Hepatocyte (in vitro differentiated cells): ENCODE measurements around the gene SMAD7.

Experiments used
- EZH2phosphoT487 ChIP-seq: fragments of 200-600 bp; sonication (generic); IDR thresholded peaks from one replicate; pipeline ENCODE4 v1.6.1; 2018; ENCODE audit warnings: antibody characterized with exemption, mild to moderate bottlenecking, low read depth, moderate library complexity; ENCODE audit not compliant: unreplicated experiment, severe bottlenecking
- TF ChIP-seq, protein P1 (sequence below): fragments of 200-600 bp; sonication (generic); IDR thresholded peaks from 2 replicates; pipeline ENCODE4 v1.5.1; 2016; ENCODE audit warnings: antibody characterized with exemption, mild to moderate bottlenecking; ENCODE audit not compliant: poor library complexity

DNA sequence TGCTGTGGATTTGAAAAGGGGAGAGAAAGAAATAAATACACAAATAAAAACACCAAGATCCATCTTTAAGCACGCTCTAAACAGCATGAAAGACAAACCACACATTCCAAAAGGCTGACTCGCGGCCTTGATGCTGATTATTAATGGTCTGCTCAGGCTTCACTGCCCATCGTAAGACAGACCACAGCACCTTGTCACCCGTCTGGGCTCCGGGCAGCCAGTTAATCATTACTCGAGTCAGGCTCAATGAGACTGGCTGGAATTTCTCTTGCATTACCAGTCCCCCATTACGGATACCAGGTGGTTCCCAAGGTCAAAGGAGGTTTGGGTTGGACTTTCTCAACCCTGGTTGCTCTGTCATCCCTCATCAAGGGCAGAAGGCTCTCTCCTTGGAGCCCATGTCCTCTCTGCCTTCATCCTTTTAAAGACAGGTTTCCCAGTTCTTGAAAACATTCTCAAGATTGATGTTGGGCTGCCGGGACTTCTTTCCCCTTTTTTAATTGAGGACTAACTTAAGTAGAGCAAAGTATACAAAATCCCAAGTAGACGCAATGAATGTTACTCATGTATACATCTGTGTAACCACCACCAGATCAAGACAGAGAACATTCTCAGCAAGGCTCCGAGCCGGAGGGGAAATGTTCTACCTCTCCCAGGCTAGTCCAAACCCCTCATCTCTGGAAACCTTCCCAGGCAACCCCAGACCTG, 8.1 kb downstream of the SMAD7 start:
- TF ChIP-seq EZH2phosphoT487 = no peak
- TF ChIP-seq, protein P1, sequence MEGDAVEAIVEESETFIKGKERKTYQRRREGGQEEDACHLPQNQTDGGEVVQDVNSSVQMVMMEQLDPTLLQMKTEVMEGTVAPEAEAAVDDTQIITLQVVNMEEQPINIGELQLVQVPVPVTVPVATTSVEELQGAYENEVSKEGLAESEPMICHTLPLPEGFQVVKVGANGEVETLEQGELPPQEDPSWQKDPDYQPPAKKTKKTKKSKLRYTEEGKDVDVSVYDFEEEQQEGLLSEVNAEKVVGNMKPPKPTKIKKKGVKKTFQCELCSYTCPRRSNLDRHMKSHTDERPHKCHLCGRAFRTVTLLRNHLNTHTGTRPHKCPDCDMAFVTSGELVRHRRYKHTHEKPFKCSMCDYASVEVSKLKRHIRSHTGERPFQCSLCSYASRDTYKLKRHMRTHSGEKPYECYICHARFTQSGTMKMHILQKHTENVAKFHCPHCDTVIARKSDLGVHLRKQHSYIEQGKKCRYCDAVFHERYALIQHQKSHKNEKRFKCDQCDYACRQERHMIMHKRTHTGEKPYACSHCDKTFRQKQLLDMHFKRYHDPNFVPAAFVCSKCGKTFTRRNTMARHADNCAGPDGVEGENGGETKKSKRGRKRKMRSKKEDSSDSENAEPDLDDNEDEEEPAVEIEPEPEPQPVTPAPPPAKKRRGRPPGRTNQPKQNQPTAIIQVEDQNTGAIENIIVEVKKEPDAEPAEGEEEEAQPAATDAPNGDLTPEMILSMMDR = no peak
